DOHH2 (cell line): ENCODE data around the gene RABGAP1L.
"Not testable (repeated sequence)": the region's sequence is repeated elsewhere in the genome, so short reads cannot be mapped to it uniquely, and the experiment has no call there.

Experiments
- H3F3A ChIP-seq: fragments of 200-600 bp; sonication (generic), shearing (Covaris generic); 2 replicates; pipeline ENCODE4 v1.6.0; 2016; ENCODE audit warnings: antibody characterized with exemption, mild to moderate bottlenecking; ENCODE audit not compliant: control insufficient read depth, insufficient read depth
- H3K27ac ChIP-seq: fragments of 200-600 bp; sonication (generic); 2 replicates; pipeline ENCODE4 v1.5.1; 2014; ENCODE audit warnings: low read depth, mild to moderate bottlenecking, low read length, moderate library complexity
- H3K27me3 ChIP-seq: fragments of 200-600 bp; sonication (generic); 2 replicates; pipeline ENCODE4 v1.6.1; 2014; ENCODE audit warnings: mild to moderate bottlenecking, low read length, mixed read lengths; ENCODE audit not compliant: control insufficient read depth
- H3K36me3 ChIP-seq: fragments of 200-600 bp; sonication (generic); 2 replicates; pipeline ENCODE4 v1.6.1; 2014; ENCODE audit warnings: mild to moderate bottlenecking, low read length, moderate library complexity, mixed read lengths; ENCODE audit not compliant: control insufficient read depth
- H3K4me1 ChIP-seq: fragments of 200-600 bp; sonication (generic); 2 replicates; pipeline ENCODE4 v1.6.1; 2014; ENCODE audit warnings: mild to moderate bottlenecking, low read length, mixed read lengths; ENCODE audit not compliant: control insufficient read depth
- H3K4me2 ChIP-seq: fragments of 200-600 bp; sonication (generic); 2 replicates; pipeline ENCODE4 v1.6.0; 2014; ENCODE audit warnings: mild to moderate bottlenecking, low read length, moderate library complexity
- H3K4me3 ChIP-seq: fragments of 200-600 bp; sonication (generic); 2 replicates; pipeline ENCODE4 v1.5.1; 2014; ENCODE audit warnings: mild to moderate bottlenecking, low read length, mixed read lengths
- H3K79me2 ChIP-seq: fragments of 200-600 bp; sonication (generic); 2 replicates; pipeline ENCODE4 v1.6.1; 2014; ENCODE audit warnings: mild to moderate bottlenecking, low read length, mixed read lengths; ENCODE audit not compliant: control insufficient read depth
- H3K9me2 ChIP-seq: fragments of 200-600 bp; sonication (generic); replicated peaks from 2 replicates; pipeline ENCODE4 v1.6.1; 2014; ENCODE audit warnings: mild to moderate bottlenecking, low read length, mixed read lengths; ENCODE audit not compliant: control insufficient read depth
- H3K9me3 ChIP-seq: fragments of 200-600 bp; sonication (generic); 2 replicates; pipeline ENCODE4 v1.6.1; 2014; ENCODE audit warnings: antibody characterized with exemption, low read length, mixed read lengths; ENCODE audit not compliant: control insufficient read depth, insufficient read depth
- H4K20me1 ChIP-seq: fragments of 200-600 bp; sonication (generic); 2 replicates; pipeline ENCODE4 v1.6.0; 2014; ENCODE audit warnings: low read depth, mild to moderate bottlenecking, antibody characterized with exemption, low read length, moderate library complexity; ENCODE audit not compliant: control insufficient read depth, insufficient read depth
- EZH2phosphoT487 ChIP-seq: fragments of 200-600 bp; sonication (generic); IDR thresholded peaks from 2 replicates; pipeline ENCODE4 v1.6.1; 2017; ENCODE audit warnings: borderline replicate concordance, mild to moderate bottlenecking, antibody characterized with exemption, low read length, moderate library complexity, mixed read lengths
- TF ChIP-seq, protein P1 (sequence below): fragments of 200-600 bp; sonication (generic); IDR thresholded peaks from one replicate; pipeline ENCODE4 v1.5.1; 2014; ENCODE audit warnings: antibody characterized with exemption, mild to moderate bottlenecking, low read depth, low read length; ENCODE audit not compliant: poor library complexity, severe bottlenecking

RABGAP1L gene

DNA sequence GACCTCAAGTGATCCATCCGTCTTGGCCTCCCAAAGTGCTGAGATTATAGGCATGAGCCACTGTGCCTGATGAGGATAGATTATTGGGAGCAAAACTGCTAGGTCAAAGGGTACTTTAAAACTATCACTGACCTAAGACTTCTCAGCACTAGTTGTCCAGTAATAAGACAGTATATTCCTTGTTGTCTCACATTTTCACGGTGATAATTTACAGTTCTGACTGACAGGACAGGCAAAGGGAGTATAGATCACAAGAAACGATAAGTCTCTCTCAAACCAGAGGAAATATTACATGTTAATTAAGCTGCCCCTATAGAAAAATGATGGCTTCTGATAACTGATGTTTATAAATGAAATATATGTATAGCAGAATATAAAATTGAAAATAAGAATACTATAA lies 860.2 kb downstream of the RABGAP1L start:
- Histone ChIP-seq H4K20me1 (no peaks in the 10 kb centered on the region; the same call in 1 of the 2 replicates), H3K9me2 (no peaks in the 10 kb centered on the region), H3K4me1 (peaks cover 16% of the 10 kb centered on the region), H3K36me3 (peaks cover 56% of the 10 kb centered on the region), H3K9me3 (no peaks in the 10 kb centered on the region), H3K4me2 (no peak overlapping the region), H3F3A (peaks cover 14% of the 10 kb centered on the region; the same call in 1 of the 2 replicates), H3K79me2 (peaks cover 44% of the 10 kb centered on the region), H3K4me3 (no peak overlapping the region), H3K27ac (no peak overlapping the region), H3K27me3 (no peaks in the 10 kb centered on the region)
- TF ChIP-seq, protein P1, sequence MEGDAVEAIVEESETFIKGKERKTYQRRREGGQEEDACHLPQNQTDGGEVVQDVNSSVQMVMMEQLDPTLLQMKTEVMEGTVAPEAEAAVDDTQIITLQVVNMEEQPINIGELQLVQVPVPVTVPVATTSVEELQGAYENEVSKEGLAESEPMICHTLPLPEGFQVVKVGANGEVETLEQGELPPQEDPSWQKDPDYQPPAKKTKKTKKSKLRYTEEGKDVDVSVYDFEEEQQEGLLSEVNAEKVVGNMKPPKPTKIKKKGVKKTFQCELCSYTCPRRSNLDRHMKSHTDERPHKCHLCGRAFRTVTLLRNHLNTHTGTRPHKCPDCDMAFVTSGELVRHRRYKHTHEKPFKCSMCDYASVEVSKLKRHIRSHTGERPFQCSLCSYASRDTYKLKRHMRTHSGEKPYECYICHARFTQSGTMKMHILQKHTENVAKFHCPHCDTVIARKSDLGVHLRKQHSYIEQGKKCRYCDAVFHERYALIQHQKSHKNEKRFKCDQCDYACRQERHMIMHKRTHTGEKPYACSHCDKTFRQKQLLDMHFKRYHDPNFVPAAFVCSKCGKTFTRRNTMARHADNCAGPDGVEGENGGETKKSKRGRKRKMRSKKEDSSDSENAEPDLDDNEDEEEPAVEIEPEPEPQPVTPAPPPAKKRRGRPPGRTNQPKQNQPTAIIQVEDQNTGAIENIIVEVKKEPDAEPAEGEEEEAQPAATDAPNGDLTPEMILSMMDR, result no peak
- TF ChIP-seq EZH2phosphoT487, result no peak

DNA sequence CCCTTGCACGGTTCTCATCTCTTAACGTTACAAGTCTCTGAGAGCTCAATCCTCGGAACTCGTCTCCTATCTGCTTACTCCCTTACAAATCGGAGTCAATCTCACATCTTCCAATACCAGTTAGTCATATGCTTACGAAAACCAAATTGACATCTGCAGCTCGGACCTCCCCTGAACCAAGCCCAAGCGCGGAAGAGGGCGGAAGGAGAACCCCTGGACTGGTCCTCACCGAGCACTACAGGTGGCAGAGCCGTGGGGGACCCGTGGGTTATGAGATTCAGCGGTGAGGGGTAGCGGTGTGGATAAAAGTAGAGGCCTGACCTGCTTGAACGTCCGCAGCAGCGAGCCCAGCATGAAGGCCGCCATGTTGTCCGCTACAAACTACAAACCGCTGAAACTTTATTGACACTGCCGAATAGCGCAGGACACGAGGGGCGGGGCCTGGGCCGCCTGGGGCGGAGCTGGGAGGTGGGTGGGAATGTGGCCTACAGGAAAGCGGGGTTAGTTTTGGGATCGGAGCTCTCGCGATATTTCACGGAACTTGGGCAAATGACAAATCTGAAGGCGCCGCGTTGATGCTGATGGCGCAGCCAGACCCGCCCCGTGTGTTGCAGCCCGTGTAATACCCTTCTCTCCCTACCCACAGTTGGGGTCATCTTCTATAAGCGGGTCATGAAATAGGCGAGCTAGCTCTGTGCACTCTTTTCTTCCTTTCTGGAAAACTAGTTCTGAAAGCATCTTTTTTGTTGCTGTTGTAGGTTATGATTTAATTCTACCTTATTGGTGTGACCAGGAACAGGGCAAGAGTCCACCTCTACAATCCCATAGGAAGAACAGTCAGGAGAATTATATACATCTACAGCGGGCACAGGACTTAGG lies 864.0 kb downstream of the RABGAP1L start, which contains the start of gene MRPS14:
Gene MRPS14, minus strand, starts transcription at position 383 of the 879 bp plus-strand sequence. Its CDS starts 17 bp downstream, at position 366.
- Histone ChIP-seq H3K27me3 (no peaks in the 10 kb centered on the region), H3F3A (peaks cover 27% of the 10 kb centered on the region), H3K4me3 (peak within 1 kb of the TSS; percentile 99), H4K20me1 (no peaks in the 10 kb centered on the region), H3K4me1 (peaks cover 20% of the 10 kb centered on the region), H3K36me3 (peaks cover 19% of the 10 kb centered on the region), H3K9me3 (no peaks in the 10 kb centered on the region), H3K9me2 (no peaks in the 10 kb centered on the region), H3K27ac (peak within 1 kb of the TSS; percentile 57), H3K79me2 (peaks cover 44% of the 10 kb centered on the region), H3K4me2 (peak within 1 kb of the TSS; percentile 89)
- TF ChIP-seq, protein P1, result no peak
- no peak for TF ChIP-seq EZH2phosphoT487

DNA sequence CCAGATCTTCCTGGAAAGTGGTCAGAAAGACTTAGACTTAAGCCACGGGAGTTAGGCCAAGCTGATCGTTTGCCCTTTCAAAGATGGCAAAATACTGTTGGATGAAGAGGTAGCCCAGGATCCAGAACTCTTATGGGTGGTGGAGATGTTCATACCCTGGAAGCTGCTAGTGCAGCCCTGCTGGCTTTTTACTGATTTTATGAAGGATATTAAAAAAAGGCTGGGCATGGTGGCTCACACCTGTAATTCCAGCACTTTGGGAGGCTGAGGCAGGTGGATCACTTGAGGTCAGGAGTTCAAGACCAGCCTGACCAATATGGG lies 864.6 kb downstream of the RABGAP1L start:
- H3K27me3 ChIP-seq, H3K9me3 ChIP-seq, H4K20me1 ChIP-seq, H3K9me2 ChIP-seq: not testable (repeated sequence)
- Histone ChIP-seq H3F3A (peaks cover 28% of the 10 kb centered on the region), H3K4me2 (peak overlapping the region; percentile 89), H3K4me1 (peaks cover 22% of the 10 kb centered on the region), H3K27ac (peak overlapping the region; percentile 45), H3K4me3 (peak overlapping the region; percentile 99), H3K79me2 (peaks cover 42% of the 10 kb centered on the region), H3K36me3 (peaks cover 16% of the 10 kb centered on the region)

DNA sequence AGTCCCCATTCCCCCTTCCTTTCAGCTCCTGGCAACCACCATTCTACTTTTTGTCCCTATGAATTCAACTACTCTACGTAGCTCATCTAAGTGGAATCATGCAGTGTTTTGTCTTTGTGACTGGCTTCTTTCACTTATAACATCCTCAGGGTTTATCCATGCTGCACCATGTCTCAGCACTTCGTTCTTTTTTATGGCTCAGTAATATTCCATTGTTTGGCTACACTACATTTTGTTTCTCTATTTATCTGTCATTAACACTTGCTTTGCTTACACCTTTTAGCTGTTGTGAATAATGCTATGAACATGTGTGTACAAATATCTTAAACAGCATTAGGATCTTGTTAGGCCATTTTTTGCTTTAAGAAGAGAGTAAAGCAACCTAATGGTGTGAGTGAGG lies 865.5 kb downstream of the RABGAP1L start:
- Histone ChIP-seq H3F3A (peaks cover 32% of the 10 kb centered on the region), H3K4me1 (peaks cover 29% of the 10 kb centered on the region), H4K20me1 (no peaks in the 10 kb centered on the region), H3K79me2 (peaks cover 37% of the 10 kb centered on the region), H3K4me2 (no peak overlapping the region), H3K27ac (no peak overlapping the region), H3K27me3 (no peaks in the 10 kb centered on the region), H3K4me3 (no peak overlapping the region), H3K9me3 (no peaks in the 10 kb centered on the region), H3K36me3 (peaks cover 16% of the 10 kb centered on the region), H3K9me2 (no peaks in the 10 kb centered on the region)
- TF ChIP-seq EZH2phosphoT487, result no peak
- TF ChIP-seq, protein P1, result no peak
